Memory B cell (primary cell): Measurements from ENCODE around the gene DYRK2.

Experiments used
- ATAC-seq: fragments of 150-1000 bp; cut with Tn5 transposase; 2 replicates; pipeline ENCODE4 v1.10.0; 2021; ENCODE audit warnings: low read depth, mild to moderate bottlenecking, moderate library complexity
- DNase-seq, 2 donors: peaks; one replicate each; pipeline ENCODE4 v3.0.0; 2022; ENCODE audit warnings: low spot score in 2 of 2
- H3K27ac Mint-ChIP-seq: one replicate; pipeline ENCODE4 v1.8.0; 2022; ENCODE audit warnings: mild to moderate bottlenecking, moderate library complexity, mixed read lengths
- H3K27me3 Mint-ChIP-seq: one replicate; pipeline ENCODE4 v1.8.0; 2022; ENCODE audit warnings: mixed read lengths
- H3K36me3 Mint-ChIP-seq: one replicate; pipeline ENCODE4 v1.8.0; 2022; ENCODE audit warnings: mild to moderate bottlenecking, mixed read lengths
- H3K4me1 Mint-ChIP-seq: one replicate; pipeline ENCODE4 v1.8.0; 2022; ENCODE audit warnings: mixed read lengths
- H3K4me3 Mint-ChIP-seq: one replicate; pipeline ENCODE4 v1.8.0; 2022; ENCODE audit warnings: mild to moderate bottlenecking, moderate library complexity, mixed read lengths
- H3K9me3 Mint-ChIP-seq: one replicate; pipeline ENCODE4 v1.8.0; 2022; ENCODE audit warnings: mixed read lengths

Gene DYRK2

GRCh38 chr12:67712011-67712410 is 63.5 kb downstream of the DYRK2 start:
- Mint-ChIP-seq H3K27ac (no peak overlapping the region), H3K27me3 (no peaks in the 10 kb centered on the region), H3K4me1 (peaks cover 13% of the 10 kb centered on the region), H3K9me3 (no peaks in the 10 kb centered on the region), H3K4me3 (no peak overlapping the region), H3K36me3 (peaks cover 2% of the 10 kb centered on the region)
- DNase-seq, result no peak
- no peak for ATAC-seq

- no peaks in the 10 kb centered on the region for H3K27me3 Mint-ChIP-seq
- ATAC-seq, result no peak
- H3K27ac Mint-ChIP-seq, result no peak overlapping the region
These were observed 66.1 kb downstream of the DYRK2 start for GRCh38 chr12:67714648-67715047.

More at GRCh38 chr12:67714648-67715047, 66.1 kb downstream of the DYRK2 start:
- no peak for DNase-seq
- H3K9me3 Mint-ChIP-seq, result no peaks in the 10 kb centered on the region
- peaks cover 13% of the 10 kb centered on the region for H3K4me1 Mint-ChIP-seq
- peaks cover 2% of the 10 kb centered on the region for H3K36me3 Mint-ChIP-seq
- no peak overlapping the region for H3K4me3 Mint-ChIP-seq
